ENCODE results near the gene MEGF6. TPM values are rescaled to one million over a fixed set of nuclear protein-coding genes. Genes with fewer than 3 reads are reported as not detected.

The MEGF6 gene
- total and polyA plus RNA-seq, 2 of the 8 experiments (the other 6 are each of a cell fraction or from before 2014, with no cell fraction given) = 4.1 to 14.8 TPM

- TF ChIP-seq NANOG (IDR thresholded peaks at IDR 0.05; ENCODE audit: insufficient read depth, low read depth, low read length, poor library complexity, severe bottlenecking) = no peak
- TF ChIP-seq POLR2A (IDR thresholded peaks at IDR 0.05; ENCODE audit: control extremely low read depth in 1 of 2, low read depth in 2 of 2, low read length in 2 of 2) = no peak
- TF ChIP-seq ZNF274 (IDR thresholded peaks at IDR 0.05; ENCODE audit: borderline replicate concordance, extremely low read depth, low read length) = no peak
- TF ChIP-seq PHF8 (conservative IDR thresholded peaks at IDR 0.05; ENCODE audit: low read depth, low read length) = no peak
- no peak for TF ChIP-seq HDAC6 (IDR thresholded peaks at IDR 0.05; ENCODE audit: low read depth, low read length)
- no peak for TF ChIP-seq KDM4A (IDR thresholded peaks at IDR 0.05; ENCODE audit: low read depth, low read length, severe bottlenecking)
- no peak for TF ChIP-seq SIN3A (conservative IDR thresholded peaks at IDR 0.05 in 1 of 2, IDR thresholded peaks at IDR 0.05 in 1 of 2; ENCODE audit: low read depth in 1 of 2, low read length in 2 of 2)
- no peak for TF ChIP-seq CHD7 (IDR thresholded peaks at IDR 0.05; ENCODE audit: insufficient replicate concordance, low read length)
- no peak for TF ChIP-seq MAFK (IDR thresholded peaks at IDR 0.05; ENCODE audit: low read depth, low read length)
These were observed 31.8 kb upstream of the MEGF6 start (continued) for GRCh38 chr1:3642919-3643675.

Measured in H1 (cell line).